Peyer's patch (tissue), 4 donors: ENCODE data around the gene TNFSF13. TPM values are rescaled to one million over a fixed set of nuclear protein-coding genes. Genes with fewer than 3 reads are reported as not detected.
A peak's percentile ranks its signal among the peaks of the same experiment; 100 is the strongest.

Source experiments
- DNase-seq, 3 donors: peaks; one replicate each; pipeline ENCODE4 v3.0.0-alpha.2; 2017 to 2019
- H3K27ac ChIP-seq, 4 donors: fragments of 200-600 bp; sonication (generic); one replicate each; pipeline ENCODE4 v1.5.1; 2016 to 2019
- H3K27me3 ChIP-seq, 2 donors: fragments of 200-600 bp; sonication (generic); one replicate each; pipeline ENCODE4 v1.5.1; 2019
- H3K36me3 ChIP-seq, 3 donors: fragments of 200-600 bp; sonication (generic); one replicate each; pipeline ENCODE4 v1.5.1; 2016 to 2019
- H3K4me1 ChIP-seq, 4 donors: fragments of 200-600 bp; sonication (generic); one replicate each; pipeline ENCODE4 v1.5.1; 2016 to 2019
- H3K4me3 ChIP-seq, 4 donors: fragments of 200-600 bp; sonication (generic); 1 replicate in 3 of 4; 2 replicates in 1 of 4; pipeline ENCODE4 v1.5.1; 2016 to 2019; ENCODE audit warnings: mild to moderate bottlenecking in 1 of 4
- H3K9me3 ChIP-seq, 4 donors: fragments of 200-600 bp; sonication (generic); one replicate each; pipeline ENCODE4 v1.5.1; 2016 to 2019; ENCODE audit warnings: mild to moderate bottlenecking in 1 of 4
- POLR2A ChIP-seq, 2 donors: fragments of 450-650 bp; IDR thresholded peaks; one replicate each; pipeline ENCODE4 v1.5.1; 2017; ENCODE audit warnings: antibody characterized with exemption in 2 of 2, mild to moderate bottlenecking in 2 of 2, moderate library complexity in 2 of 2
- total RNA-seq, 4 donors: library from RNA; depleted of rRNA; stranded (reverse); fragments of >200 nt; gene quantifications; one replicate each; pipeline ENCODE4 v1.1.0, GENCODE V29; 2016
- TF ChIP-seq, protein P1 (sequence below), 6 experiments: fragments of 450-650 bp in 4 of 6; fragments of 200-600 bp in 2 of 6; sonication (generic) in 1 of 6; IDR thresholded peaks; one replicate each; pipeline ENCODE4 v1.5.1; 2017 to 2019; ENCODE audit warnings: antibody characterized with exemption in 6 of 6, mild to moderate bottlenecking in 3 of 6, moderate library complexity in 1 of 6

Gene TNFSF13
- total RNA-seq, 4 donors from 2014 or later = 5.0 to 54.4 (median 38.7) TPM

DNA sequence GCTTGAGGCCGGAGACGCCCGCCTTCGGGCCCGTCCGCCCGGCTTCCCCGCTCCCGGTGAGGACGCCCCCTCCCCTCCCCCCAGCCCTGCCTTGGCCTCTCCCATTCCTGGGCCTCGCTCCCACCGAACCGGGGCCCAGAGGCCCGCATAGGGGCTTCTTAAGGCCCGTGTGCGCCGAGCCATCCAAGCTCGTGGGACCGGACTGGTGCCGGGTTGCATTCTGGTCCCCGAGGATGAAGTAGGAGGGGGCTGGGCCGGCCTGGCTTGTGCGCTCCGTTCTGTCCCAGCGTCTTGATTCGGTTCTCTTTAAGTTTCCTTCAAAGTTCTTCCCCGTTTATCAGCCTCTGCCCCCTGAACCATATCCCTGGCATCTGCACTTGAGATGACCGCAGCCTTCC lies 3.7 kb downstream of the TNFSF13 start:
- Histone ChIP-seq H3K4me3 (peak overlapping the region; percentile 71 to 99 (median 90)), H3K4me1 (peaks cover 9 to 61% (median 32%) of the 10 kb centered on the region in 4 donors), H3K27ac (peak overlapping the region; percentile 89 to 99 (median 93)), H3K36me3 (peaks cover 0 to 40% (median 0%) of the 10 kb centered on the region in 3 donors), H3K27me3 (no peaks in the 10 kb centered on the region), H3K9me3 (peaks cover 0 to 4% (median 0%) of the 10 kb centered on the region in 4 donors)
- no peak for DNase-seq
- TF ChIP-seq POLR2A (IDR thresholded peaks at IDR 0.05) = no peak
- TF ChIP-seq, protein P1, sequence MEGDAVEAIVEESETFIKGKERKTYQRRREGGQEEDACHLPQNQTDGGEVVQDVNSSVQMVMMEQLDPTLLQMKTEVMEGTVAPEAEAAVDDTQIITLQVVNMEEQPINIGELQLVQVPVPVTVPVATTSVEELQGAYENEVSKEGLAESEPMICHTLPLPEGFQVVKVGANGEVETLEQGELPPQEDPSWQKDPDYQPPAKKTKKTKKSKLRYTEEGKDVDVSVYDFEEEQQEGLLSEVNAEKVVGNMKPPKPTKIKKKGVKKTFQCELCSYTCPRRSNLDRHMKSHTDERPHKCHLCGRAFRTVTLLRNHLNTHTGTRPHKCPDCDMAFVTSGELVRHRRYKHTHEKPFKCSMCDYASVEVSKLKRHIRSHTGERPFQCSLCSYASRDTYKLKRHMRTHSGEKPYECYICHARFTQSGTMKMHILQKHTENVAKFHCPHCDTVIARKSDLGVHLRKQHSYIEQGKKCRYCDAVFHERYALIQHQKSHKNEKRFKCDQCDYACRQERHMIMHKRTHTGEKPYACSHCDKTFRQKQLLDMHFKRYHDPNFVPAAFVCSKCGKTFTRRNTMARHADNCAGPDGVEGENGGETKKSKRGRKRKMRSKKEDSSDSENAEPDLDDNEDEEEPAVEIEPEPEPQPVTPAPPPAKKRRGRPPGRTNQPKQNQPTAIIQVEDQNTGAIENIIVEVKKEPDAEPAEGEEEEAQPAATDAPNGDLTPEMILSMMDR (IDR thresholded peaks at IDR 0.05) = no peak

DNA sequence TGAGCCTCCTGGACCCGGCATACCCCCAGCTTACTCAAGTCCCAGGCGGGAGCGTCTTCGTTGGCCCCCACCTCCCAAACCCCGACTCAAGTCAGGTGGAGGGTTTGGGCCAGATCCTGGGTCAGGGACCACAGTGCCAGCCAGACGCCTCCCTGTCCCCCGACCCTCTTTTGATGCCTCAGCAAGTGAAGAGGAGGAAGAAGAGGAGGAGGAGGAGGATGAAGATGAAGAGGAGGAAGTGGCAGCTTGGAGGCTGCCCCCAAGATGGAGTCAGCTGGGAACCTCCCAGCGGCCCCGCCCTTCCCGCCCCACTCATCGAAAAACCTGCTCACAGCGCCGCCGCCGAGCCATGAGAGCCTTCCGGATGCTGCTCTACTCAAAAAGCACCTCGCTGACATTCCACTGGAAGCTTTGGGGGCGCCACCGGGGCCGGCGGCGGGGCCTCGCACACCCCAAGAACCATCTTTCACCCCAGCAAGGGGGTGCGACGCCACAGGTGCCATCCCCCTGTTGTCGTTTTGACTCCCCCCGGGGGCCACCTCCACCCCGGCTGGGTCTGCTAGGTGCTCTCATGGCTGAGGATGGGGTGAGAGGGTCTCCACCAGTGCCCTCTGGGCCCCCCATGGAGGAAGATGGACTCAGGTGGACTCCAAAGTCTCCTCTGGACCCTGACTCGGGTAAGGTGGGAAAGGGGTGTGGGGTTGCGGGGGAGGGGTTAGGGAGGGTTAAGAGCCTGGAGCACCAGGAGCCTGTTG lies 4.7 kb downstream of the TNFSF13 start:
- Histone ChIP-seq H3K36me3 (peaks cover 0 to 44% (median 0%) of the 10 kb centered on the region in 3 donors), H3K27ac (no peak overlapping the region), H3K4me3 (peak overlapping the region in 1 of 4 donors; percentile 99), H3K27me3 (no peaks in the 10 kb centered on the region), H3K9me3 (peaks cover 0 to 4% (median 0%) of the 10 kb centered on the region in 4 donors), H3K4me1 (peaks cover 5 to 54% (median 26%) of the 10 kb centered on the region in 4 donors)
- TF ChIP-seq, protein P1 (IDR thresholded peaks at IDR 0.05) = no peak
- TF ChIP-seq POLR2A (IDR thresholded peaks at IDR 0.05) = no peak
- no peak for DNase-seq

DNA sequence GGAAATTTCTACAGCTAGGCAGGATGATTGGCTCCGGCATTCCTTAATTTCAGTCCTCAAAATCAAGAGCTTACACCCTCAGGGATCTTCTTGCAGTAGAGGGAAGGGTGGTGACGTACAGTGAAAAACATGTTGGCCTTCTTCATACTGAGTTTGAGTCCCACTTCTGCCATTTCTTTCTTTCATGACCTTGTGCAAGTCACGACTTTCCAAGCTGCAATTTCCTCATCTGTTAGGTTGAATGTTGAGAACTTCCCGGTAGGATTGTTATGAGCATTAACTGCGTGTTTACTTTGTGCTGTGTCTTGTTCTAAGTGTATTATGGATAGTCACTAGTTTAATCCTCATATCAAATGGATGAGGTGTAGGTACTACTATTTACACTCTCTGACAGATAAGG lies 11.0 kb downstream of the TNFSF13 start:
- no peak overlapping the region for H3K4me3 ChIP-seq

DNA sequence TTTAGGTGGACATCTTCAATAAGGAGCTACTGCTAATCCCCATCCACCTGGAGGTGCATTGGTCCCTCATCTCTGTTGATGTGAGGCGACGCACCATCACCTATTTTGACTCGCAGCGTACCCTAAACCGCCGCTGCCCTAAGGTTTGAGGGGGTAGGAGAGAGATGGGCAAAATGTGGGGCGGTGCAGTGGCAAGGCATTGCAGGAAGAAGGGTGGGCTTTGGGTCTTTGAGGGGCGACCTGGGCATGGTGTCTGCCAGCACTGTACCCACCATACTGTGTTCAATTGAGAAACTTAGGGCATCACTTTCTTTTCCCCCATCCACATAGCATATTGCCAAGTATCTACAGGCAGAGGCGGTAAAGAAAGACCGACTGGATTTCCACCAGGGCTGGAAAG lies 11.8 kb downstream of the TNFSF13 start:
- Histone ChIP-seq H3K9me3 (no peaks in the 10 kb centered on the region), H3K36me3 (peaks cover 0 to 59% (median 0%) of the 10 kb centered on the region in 3 donors), H3K4me3 (no peak overlapping the region), H3K4me1 (peaks cover 2 to 28% (median 13%) of the 10 kb centered on the region in 4 donors), H3K27ac (no peak overlapping the region), H3K27me3 (no peaks in the 10 kb centered on the region)
- DNase-seq = no peak
- TF ChIP-seq, protein P1 (IDR thresholded peaks at IDR 0.05) = no peak
- TF ChIP-seq POLR2A (IDR thresholded peaks at IDR 0.05) = no peak

More for the DNA sequence above, 11.0 kb downstream of the TNFSF13 start:
- H3K4me1 ChIP-seq = peaks cover 2 to 22% (median 10%) of the 10 kb centered on the region in 4 donors
- DNase-seq = no peak
- no peak for TF ChIP-seq POLR2A (IDR thresholded peaks at IDR 0.05)
- TF ChIP-seq, protein P1 (IDR thresholded peaks at IDR 0.05) = no peak
- H3K36me3 ChIP-seq = peaks cover 0 to 59% (median 0%) of the 10 kb centered on the region in 3 donors
- H3K27ac ChIP-seq = no peak overlapping the region
- H3K27me3 ChIP-seq = no peaks in the 10 kb centered on the region
- no peaks in the 10 kb centered on the region for H3K9me3 ChIP-seq

DNA sequence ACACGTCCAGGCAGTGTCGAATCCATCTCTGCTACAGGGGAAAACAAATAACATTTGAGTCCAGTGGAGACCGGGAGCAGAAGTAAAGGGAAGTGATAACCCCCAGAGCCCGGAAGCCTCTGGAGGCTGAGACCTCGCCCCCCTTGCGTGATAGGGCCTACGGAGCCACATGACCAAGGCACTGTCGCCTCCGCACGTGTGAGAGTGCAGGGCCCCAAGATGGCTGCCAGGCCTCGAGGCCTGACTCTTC lies 13.7 kb downstream of the TNFSF13 start:
- Histone ChIP-seq H3K27ac (peak overlapping the region; percentile 92 to 100 (median 96)), H3K27me3 (no peaks in the 10 kb centered on the region), H3K9me3 (no peaks in the 10 kb centered on the region), H3K36me3 (peaks cover 0 to 60% (median 0%) of the 10 kb centered on the region in 3 donors), H3K4me1 (peaks cover 2 to 47% (median 13%) of the 10 kb centered on the region in 4 donors), H3K4me3 (peak overlapping the region; percentile 45 to 93 (median 52))
- TF ChIP-seq POLR2A (IDR thresholded peaks at IDR 0.05) = no peak
- TF ChIP-seq, protein P1 (IDR thresholded peaks at IDR 0.05) = no peak
- peak in 2 of 3 donors; percentile 100 for DNase-seq
